Measurements from ENCODE around the gene SPSB1. TPM values are rescaled to one million over a fixed set of nuclear protein-coding genes. Genes with fewer than 3 reads are reported as not detected.
A peak's percentile ranks its signal among the peaks of the same experiment; 100 is the strongest.

Gene SPSB1
- total RNA-seq, 1 experiment from 2014 or later, result 4.3 TPM

DNA sequence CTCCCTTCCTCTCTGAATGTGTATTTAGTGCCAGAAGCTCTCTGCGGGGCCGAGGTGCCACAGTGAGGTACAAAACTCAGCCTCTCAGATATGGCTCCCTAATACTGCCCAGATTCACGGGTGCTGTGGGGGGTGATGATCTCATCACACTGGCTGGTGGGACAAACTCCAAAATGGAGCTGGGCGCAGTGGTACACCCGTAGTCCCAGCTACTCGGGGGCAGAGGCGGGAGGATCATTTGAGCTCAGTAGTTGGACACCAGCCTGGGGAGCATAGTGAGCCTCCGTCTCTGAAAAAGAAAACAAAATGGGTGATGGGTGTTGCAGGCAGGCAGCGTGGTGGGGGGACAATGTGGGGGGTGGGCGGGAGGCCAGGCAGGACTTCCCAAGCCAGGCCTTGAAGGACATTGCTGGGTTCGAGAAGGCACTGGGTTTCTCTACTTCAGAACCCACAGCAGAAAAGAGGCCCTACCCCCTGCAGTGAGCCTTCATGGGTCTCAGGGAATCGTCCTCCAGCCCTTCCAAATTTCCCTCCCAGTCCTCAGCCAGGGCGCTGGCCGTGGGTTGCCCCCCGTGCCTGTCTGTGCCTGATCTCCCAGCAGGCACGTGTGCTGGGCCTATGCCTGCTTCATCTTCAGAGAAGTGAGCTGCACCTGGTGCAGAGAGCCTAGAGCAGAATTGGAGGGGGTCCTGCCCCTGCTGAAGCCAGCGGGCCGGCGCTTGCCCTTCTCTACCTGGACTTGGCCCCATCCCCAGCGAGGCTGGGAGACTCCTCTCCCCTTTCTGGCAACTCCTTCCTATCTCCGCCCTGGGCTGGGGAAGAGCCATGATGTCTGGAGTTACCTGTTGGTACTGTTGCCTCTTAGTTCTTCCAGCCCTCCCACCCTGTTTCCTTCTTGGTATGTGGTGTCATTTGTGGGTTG, 44.1 kb upstream of the SPSB1 start (continued):
- TF ChIP-seq, protein P1, sequence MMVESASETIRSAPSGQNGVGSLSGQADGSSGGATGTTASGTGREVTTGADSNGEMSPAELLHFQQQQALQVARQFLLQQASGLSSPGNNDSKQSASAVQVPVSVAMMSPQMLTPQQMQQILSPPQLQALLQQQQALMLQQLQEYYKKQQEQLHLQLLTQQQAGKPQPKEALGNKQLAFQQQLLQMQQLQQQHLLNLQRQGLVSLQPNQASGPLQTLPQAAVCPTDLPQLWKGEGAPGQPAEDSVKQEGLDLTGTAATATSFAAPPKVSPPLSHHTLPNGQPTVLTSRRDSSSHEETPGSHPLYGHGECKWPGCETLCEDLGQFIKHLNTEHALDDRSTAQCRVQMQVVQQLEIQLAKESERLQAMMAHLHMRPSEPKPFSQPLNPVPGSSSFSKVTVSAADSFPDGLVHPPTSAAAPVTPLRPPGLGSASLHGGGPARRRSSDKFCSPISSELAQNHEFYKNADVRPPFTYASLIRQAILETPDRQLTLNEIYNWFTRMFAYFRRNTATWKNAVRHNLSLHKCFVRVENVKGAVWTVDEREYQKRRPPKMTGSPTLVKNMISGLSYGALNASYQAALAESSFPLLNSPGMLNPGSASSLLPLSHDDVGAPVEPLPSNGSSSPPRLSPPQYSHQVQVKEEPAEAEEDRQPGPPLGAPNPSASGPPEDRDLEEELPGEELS (CRISPR knock-in tag; IDR thresholded peaks at IDR 0.05), result no peak

DNA sequence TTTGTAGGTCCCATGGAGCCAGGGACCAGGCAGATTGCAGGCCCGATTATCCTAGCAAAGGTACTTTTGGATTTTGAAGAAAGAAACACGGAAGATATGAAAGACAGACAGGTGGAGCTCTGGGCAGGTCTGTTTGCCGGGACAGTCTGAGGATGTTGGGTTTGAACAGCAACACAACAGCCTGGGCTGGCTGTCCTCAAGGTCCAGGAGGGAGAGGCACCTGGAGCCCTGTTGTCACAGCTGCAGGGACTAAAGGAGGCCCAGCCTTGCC, 43.5 kb upstream of the SPSB1 start:
- H3K36me3 Mint-ChIP-seq, result no peaks in the 10 kb centered on the region
- ATAC-seq (no peak), DNase-seq (ENCODE audit: low spot score) (no peak)
- CTCF ChIA-PET, result interaction anchor here (0.6 to 10.2 kb wide), 29 partner anchors 9 to 244 kb away, joined by 3 to 154 read pairs (median 7); partner anchors contain the start of gene H6PD
- peak overlapping the region; percentile 92 for H3K27ac Mint-ChIP-seq
- POLR2A ChIA-PET, result interaction anchor here (0.8 to 1.1 kb wide), 2 partner anchors 18 to 69 kb away, joined by 3 to 4 read pairs; no protein-coding TSS in a partner anchor
- H3K4me3 Mint-ChIP-seq, result no peak overlapping the region
- no peaks in the 10 kb centered on the region for H3K27me3 Mint-ChIP-seq (ENCODE audit: low read depth)
- peaks cover 42% of the 10 kb centered on the region for H3K4me1 Mint-ChIP-seq
- TF ChIP-seq EMX1 (CRISPR knock-in tag; IDR thresholded peaks at IDR 0.05), result no peak
- no peaks in the 10 kb centered on the region for H3K9me3 Mint-ChIP-seq

DNA sequence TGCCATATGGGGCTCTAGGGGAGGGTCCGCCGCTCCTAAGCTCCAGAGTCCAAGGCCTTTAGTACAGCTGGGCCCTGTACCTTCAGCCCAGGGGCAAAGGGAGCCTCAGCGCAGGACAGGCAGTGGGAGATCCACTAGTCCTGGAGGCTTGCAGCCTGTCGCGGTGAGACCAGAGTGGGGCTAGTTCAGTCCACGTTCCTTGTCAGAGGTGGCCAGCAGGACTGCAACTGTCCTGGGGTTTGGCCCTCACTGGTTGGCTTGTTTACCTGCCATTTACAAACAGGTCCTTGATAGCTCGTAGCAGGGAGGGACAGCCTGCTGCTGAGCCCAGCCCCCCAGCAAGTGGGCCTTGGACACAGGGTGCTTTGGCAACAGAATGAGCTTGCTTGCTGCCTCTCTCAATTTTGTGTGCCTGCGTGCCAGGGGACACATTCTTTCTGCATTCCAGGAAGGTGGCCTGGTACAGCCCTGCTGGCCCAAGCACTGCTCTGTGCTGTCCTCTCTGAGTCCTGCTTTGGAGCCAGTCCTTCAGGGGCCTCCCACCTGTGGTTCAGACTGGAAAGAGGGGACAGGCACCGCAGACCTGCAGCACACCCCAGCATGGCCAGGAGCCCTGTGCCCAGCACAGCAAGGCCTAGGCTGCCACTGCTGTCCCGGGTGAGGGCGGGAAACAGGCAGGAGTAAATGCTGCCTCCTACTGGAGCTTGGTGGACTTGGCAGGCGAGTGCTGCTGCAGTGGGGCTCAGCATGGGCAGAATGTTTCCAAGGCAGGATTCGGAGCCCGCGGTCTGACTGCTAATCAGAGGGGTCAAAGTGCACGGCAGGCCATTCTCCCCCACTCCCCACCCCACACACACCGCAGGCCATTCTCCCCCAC, 42.9 kb upstream of the SPSB1 start:
- Mint-ChIP-seq H3K27ac (no peak overlapping the region), H3K4me1 (peaks cover 42% of the 10 kb centered on the region), H3K27me3 (ENCODE audit: low read depth) (no peaks in the 10 kb centered on the region), H3K9me3 (no peaks in the 10 kb centered on the region), H3K4me3 (no peak overlapping the region), H3K36me3 (no peaks in the 10 kb centered on the region)
- ChIA-PET POLR2A (interaction anchor here (0.5 to 0.8 kb wide), 3 partner anchors 19 to 148 kb away, joined by 3 to 4 read pairs (median 4); no protein-coding TSS in a partner anchor), CTCF (interaction anchor here (0.5 to 10.2 kb wide), 40 partner anchors 9 to 366 kb away, joined by 3 to 154 read pairs (median 6); partner anchors contain the start of gene H6PD)
- DNase-seq (ENCODE audit: low spot score) (peak; percentile 80), ATAC-seq (peak; percentile 80)
- TF ChIP-seq, protein P2, sequence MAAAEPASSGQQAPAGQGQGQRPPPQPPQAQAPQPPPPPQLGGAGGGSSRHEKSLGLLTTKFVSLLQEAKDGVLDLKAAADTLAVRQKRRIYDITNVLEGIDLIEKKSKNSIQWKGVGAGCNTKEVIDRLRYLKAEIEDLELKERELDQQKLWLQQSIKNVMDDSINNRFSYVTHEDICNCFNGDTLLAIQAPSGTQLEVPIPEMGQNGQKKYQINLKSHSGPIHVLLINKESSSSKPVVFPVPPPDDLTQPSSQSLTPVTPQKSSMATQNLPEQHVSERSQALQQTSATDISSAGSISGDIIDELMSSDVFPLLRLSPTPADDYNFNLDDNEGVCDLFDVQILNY (CRISPR knock-in tag; IDR thresholded peaks at IDR 0.05), result 0 out of 2 replicates have a peak, but pooled peaks have one; percentile 44
- TF ChIP-seq NR3C1 (CRISPR knock-in tag; conservative IDR thresholded peaks at IDR 0.05; ENCODE audit: low read depth), result no peak
- TF ChIP-seq, protein P3, sequence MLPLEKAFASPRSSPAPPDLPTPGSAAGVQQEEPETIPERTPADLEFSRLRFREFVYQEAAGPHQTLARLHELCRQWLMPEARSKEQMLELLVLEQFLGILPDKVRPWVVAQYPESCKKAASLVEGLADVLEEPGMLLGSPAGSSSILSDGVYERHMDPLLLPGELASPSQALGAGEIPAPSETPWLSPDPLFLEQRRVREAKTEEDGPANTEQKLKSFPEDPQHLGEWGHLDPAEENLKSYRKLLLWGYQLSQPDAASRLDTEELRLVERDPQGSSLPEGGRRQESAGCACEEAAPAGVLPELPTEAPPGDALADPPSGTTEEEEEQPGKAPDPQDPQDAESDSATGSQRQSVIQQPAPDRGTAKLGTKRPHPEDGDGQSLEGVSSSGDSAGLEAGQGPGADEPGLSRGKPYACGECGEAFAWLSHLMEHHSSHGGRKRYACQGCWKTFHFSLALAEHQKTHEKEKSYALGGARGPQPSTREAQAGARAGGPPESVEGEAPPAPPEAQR (CRISPR knock-in tag; IDR thresholded peaks at IDR 0.05), result no peak
- no peak for TF ChIP-seq HMGA2 (CRISPR knock-in tag; IDR thresholded peaks at IDR 0.05)
- TF ChIP-seq, protein P4, sequence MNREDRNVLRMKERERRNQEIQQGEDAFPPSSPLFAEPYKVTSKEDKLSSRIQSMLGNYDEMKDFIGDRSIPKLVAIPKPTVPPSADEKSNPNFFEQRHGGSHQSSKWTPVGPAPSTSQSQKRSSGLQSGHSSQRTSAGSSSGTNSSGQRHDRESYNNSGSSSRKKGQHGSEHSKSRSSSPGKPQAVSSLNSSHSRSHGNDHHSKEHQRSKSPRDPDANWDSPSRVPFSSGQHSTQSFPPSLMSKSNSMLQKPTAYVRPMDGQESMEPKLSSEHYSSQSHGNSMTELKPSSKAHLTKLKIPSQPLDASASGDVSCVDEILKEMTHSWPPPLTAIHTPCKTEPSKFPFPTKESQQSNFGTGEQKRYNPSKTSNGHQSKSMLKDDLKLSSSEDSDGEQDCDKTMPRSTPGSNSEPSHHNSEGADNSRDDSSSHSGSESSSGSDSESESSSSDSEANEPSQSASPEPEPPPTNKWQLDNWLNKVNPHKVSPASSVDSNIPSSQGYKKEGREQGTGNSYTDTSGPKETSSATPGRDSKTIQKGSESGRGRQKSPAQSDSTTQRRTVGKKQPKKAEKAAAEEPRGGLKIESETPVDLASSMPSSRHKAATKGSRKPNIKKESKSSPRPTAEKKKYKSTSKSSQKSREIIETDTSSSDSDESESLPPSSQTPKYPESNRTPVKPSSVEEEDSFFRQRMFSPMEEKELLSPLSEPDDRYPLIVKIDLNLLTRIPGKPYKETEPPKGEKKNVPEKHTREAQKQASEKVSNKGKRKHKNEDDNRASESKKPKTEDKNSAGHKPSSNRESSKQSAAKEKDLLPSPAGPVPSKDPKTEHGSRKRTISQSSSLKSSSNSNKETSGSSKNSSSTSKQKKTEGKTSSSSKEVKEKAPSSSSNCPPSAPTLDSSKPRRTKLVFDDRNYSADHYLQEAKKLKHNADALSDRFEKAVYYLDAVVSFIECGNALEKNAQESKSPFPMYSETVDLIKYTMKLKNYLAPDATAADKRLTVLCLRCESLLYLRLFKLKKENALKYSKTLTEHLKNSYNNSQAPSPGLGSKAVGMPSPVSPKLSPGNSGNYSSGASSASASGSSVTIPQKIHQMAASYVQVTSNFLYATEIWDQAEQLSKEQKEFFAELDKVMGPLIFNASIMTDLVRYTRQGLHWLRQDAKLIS (CRISPR knock-in tag; IDR thresholded peaks at IDR 0.05; ENCODE audit: borderline replicate concordance), result no peak
- no peak for TF ChIP-seq RORB (CRISPR knock-in tag; IDR thresholded peaks at IDR 0.05)
- TF ChIP-seq CBFB (CRISPR knock-in tag; IDR thresholded peaks at IDR 0.05; ENCODE audit: low read depth), result no peak
- TF ChIP-seq, protein P5, sequence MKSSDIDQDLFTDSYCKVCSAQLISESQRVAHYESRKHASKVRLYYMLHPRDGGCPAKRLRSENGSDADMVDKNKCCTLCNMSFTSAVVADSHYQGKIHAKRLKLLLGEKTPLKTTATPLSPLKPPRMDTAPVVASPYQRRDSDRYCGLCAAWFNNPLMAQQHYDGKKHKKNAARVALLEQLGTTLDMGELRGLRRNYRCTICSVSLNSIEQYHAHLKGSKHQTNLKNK (CRISPR knock-in tag; IDR thresholded peaks at IDR 0.05), result no peak
- TF ChIP-seq ZNF121 (CRISPR knock-in tag; IDR thresholded peaks at IDR 0.05), result peak; percentile 82
- peak; percentile 42; the same call in 1 of the 2 replicates for TF ChIP-seq GABPB1 (CRISPR knock-in tag; IDR thresholded peaks at IDR 0.05)
- TF ChIP-seq OVOL2 (CRISPR knock-in tag; IDR thresholded peaks at IDR 0.05; ENCODE audit: borderline replicate concordance), result no peak
- TF ChIP-seq, protein P1 (CRISPR knock-in tag; IDR thresholded peaks at IDR 0.05), result no peak
- no peak for TF ChIP-seq RELA (CRISPR knock-in tag; IDR thresholded peaks at IDR 0.05; ENCODE audit: borderline replicate concordance)
- peak; percentile 60; the same call in 1 of the 2 replicates for TF ChIP-seq ETV6 (CRISPR knock-in tag; IDR thresholded peaks at IDR 0.05)
- TF ChIP-seq SP1 (CRISPR knock-in tag; conservative IDR thresholded peaks at IDR 0.05), result no peak
- TF ChIP-seq, protein P6, sequence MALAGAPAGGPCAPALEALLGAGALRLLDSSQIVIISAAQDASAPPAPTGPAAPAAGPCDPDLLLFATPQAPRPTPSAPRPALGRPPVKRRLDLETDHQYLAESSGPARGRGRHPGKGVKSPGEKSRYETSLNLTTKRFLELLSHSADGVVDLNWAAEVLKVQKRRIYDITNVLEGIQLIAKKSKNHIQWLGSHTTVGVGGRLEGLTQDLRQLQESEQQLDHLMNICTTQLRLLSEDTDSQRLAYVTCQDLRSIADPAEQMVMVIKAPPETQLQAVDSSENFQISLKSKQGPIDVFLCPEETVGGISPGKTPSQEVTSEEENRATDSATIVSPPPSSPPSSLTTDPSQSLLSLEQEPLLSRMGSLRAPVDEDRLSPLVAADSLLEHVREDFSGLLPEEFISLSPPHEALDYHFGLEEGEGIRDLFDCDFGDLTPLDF (CRISPR knock-in tag; IDR thresholded peaks at IDR 0.05), result no peak
